NB4 (cell line): ENCODE measurements around the gene STX16.

Source experiments
- POLR2A ChIP-seq: IDR thresholded peaks from 2 replicates; pipeline ENCODE4 v1.6.1; 2011; ENCODE audit warnings: mild to moderate bottlenecking; ENCODE audit not compliant: insufficient read length; ENCODE audit errors: extremely low read depth
- TF ChIP-seq, protein P1 (sequence below): IDR thresholded peaks from one replicate; pipeline ENCODE4 v1.5.1; 2012; ENCODE audit warnings: low read depth, low read length
- TF ChIP-seq, protein P2 (sequence below): IDR thresholded peaks from 2 replicates; pipeline ENCODE4 v1.6.1; 2011; ENCODE audit warnings: low read depth, low read length

GRCh38 chr20:58625585-58625984 is 25.5 kb upstream of the STX16 start:
- TF ChIP-seq, protein P1, sequence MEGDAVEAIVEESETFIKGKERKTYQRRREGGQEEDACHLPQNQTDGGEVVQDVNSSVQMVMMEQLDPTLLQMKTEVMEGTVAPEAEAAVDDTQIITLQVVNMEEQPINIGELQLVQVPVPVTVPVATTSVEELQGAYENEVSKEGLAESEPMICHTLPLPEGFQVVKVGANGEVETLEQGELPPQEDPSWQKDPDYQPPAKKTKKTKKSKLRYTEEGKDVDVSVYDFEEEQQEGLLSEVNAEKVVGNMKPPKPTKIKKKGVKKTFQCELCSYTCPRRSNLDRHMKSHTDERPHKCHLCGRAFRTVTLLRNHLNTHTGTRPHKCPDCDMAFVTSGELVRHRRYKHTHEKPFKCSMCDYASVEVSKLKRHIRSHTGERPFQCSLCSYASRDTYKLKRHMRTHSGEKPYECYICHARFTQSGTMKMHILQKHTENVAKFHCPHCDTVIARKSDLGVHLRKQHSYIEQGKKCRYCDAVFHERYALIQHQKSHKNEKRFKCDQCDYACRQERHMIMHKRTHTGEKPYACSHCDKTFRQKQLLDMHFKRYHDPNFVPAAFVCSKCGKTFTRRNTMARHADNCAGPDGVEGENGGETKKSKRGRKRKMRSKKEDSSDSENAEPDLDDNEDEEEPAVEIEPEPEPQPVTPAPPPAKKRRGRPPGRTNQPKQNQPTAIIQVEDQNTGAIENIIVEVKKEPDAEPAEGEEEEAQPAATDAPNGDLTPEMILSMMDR, result no peak
- TF ChIP-seq POLR2A, result no peak
- TF ChIP-seq, protein P2, sequence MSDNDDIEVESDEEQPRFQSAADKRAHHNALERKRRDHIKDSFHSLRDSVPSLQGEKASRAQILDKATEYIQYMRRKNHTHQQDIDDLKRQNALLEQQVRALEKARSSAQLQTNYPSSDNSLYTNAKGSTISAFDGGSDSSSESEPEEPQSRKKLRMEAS, result no peak
